ENCODE data around the gene LAMA2.

Gene LAMA2

DNA sequence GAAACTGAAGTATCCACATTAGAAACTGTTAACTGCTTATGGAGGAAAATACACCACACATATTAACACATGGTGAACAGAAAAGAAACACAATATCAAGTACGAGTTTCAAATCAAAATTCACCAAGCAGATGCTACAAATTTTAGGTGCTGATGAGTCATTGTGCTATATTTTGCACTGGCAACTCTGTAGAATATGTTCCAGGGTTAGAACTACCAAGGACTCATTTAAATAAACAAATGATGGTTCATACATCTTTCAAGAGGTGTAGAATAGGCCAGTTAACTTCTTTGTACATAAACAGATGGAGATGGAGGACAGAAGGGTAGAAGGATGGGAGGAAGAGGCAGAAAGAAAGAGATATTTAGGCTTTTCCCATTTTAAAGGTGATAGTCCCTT is 642.1 kb downstream of the LAMA2 start:
- H2AFZ ChIP-seq (ENCODE audit: low read depth, low read length) = no peak overlapping the region
- no peaks in the 10 kb centered on the region for H3K36me3 ChIP-seq (replicated peaks; ENCODE audit: low read depth, low read length)
- H3K79me2 ChIP-seq (ENCODE audit: low read length) = no peaks in the 10 kb centered on the region
- H3K4me1 ChIP-seq (ENCODE audit: low read length) = no peaks in the 10 kb centered on the region
- no peaks in the 10 kb centered on the region for H3K27me3 ChIP-seq (ENCODE audit: low read depth, low read length)
- H4K20me1 ChIP-seq (ENCODE audit: insufficient read depth, low read length) = no peaks in the 10 kb centered on the region
- H3K9ac ChIP-seq (ENCODE audit: low read length) = no peak overlapping the region
- no peak overlapping the region for H3K4me2 ChIP-seq (ENCODE audit: low read length)
- TF ChIP-seq, protein P1, sequence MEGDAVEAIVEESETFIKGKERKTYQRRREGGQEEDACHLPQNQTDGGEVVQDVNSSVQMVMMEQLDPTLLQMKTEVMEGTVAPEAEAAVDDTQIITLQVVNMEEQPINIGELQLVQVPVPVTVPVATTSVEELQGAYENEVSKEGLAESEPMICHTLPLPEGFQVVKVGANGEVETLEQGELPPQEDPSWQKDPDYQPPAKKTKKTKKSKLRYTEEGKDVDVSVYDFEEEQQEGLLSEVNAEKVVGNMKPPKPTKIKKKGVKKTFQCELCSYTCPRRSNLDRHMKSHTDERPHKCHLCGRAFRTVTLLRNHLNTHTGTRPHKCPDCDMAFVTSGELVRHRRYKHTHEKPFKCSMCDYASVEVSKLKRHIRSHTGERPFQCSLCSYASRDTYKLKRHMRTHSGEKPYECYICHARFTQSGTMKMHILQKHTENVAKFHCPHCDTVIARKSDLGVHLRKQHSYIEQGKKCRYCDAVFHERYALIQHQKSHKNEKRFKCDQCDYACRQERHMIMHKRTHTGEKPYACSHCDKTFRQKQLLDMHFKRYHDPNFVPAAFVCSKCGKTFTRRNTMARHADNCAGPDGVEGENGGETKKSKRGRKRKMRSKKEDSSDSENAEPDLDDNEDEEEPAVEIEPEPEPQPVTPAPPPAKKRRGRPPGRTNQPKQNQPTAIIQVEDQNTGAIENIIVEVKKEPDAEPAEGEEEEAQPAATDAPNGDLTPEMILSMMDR (IDR thresholded peaks at IDR 0.05; ENCODE audit: low read depth, low read length) = no peak
- TF ChIP-seq EZH2phosphoT487 (IDR thresholded peaks at IDR 0.05; ENCODE audit: low read depth) = no peak
- H3K9me3 ChIP-seq (ENCODE audit: insufficient read depth, low read length) = no peaks in the 10 kb centered on the region
- no peak overlapping the region for H3K4me3 ChIP-seq (ENCODE audit: low read length)
- H3K27ac ChIP-seq (ENCODE audit: low read length) = no peak overlapping the region

DNA sequence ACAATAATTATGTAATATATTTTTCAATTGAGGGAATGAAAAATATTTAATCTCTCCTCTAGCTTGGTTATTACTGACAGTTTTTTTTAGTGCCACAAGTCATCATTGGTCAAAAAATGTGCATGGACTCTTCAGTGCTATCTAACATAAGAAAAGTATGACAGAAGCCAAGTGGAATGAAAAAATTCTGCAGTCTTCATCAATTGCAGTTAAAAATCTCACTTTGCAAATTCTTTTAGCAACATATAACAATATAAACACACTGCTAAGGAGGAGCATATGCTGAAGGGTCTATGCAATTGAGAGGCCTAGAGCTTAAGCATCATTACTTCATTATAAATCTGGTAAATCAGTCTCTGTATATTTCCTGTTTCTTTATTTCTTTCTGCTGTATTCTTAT is 652.0 kb downstream of the LAMA2 start:
- H3K4me1 ChIP-seq (ENCODE audit: low read length) = no peaks in the 10 kb centered on the region
- no peak overlapping the region for H3K4me3 ChIP-seq (ENCODE audit: low read length)
- H3K36me3 ChIP-seq (replicated peaks; ENCODE audit: low read depth, low read length) = no peaks in the 10 kb centered on the region
- TF ChIP-seq EZH2phosphoT487 (IDR thresholded peaks at IDR 0.05; ENCODE audit: low read depth) = no peak
- TF ChIP-seq, protein P1 (IDR thresholded peaks at IDR 0.05; ENCODE audit: low read depth, low read length) = no peak
- H3K27ac ChIP-seq (ENCODE audit: low read length) = no peak overlapping the region
- no peaks in the 10 kb centered on the region for H4K20me1 ChIP-seq (ENCODE audit: insufficient read depth, low read length)
- H3K9me3 ChIP-seq (ENCODE audit: insufficient read depth, low read length) = no peaks in the 10 kb centered on the region
- no peaks in the 10 kb centered on the region for H3K27me3 ChIP-seq (ENCODE audit: low read depth, low read length)
- H3K9ac ChIP-seq (ENCODE audit: low read length) = no peak overlapping the region
- no peak overlapping the region for H2AFZ ChIP-seq (ENCODE audit: low read depth, low read length)
- no peak overlapping the region for H3K4me2 ChIP-seq (ENCODE audit: low read length)
- H3K79me2 ChIP-seq (ENCODE audit: low read length) = no peaks in the 10 kb centered on the region

DNA sequence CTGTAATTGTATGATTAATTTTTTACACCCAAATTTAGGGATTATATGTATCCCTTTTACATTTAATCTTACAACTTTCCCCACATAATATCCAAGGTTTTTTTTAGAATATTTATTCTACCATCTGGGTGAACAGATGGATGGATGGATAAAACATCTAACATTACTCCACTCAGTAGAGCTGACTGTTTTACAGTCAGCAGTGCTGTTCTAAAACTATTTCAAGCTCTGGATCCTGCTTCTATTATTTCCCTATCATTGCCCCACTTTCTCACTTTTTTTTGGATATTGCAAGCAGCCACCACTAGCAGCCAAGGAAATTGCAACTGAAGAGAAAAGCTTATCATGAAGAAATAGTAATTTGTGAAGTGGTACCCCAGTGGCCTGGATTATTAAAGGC is 653.3 kb downstream of the LAMA2 start:
- H3K36me3 ChIP-seq (replicated peaks; ENCODE audit: low read depth, low read length) = no peaks in the 10 kb centered on the region

DNA sequence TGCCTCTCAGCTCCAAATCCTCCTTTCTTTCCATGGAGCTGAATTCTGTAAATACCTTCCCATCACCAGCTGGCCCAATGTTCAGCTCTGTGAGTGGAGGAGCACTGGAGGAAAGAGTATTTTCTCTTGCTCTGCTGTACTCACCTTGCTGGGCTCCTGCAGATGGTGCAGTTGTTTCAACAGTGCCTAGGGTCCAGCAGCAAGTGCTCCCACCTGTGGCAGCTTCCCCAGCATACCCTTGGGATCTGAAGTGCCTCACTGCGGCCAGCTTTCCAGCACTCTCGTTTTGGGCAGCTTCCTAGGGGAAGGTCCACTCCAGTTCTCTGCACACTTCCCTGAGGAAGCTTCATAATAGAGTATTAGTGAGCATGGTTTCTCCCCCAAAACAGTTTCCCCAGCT is 656.1 kb downstream of the LAMA2 start:
- H3K36me3 ChIP-seq (replicated peaks; ENCODE audit: low read depth, low read length) = no peaks in the 10 kb centered on the region
- no peaks in the 10 kb centered on the region for H3K9me3 ChIP-seq (ENCODE audit: insufficient read depth, low read length)
- no peaks in the 10 kb centered on the region for H4K20me1 ChIP-seq (ENCODE audit: insufficient read depth, low read length)
- H3K4me3 ChIP-seq (ENCODE audit: low read length) = no peak overlapping the region
- no peak overlapping the region for H3K9ac ChIP-seq (ENCODE audit: low read length)
- no peak overlapping the region for H3K4me2 ChIP-seq (ENCODE audit: low read length)
- no peak overlapping the region for H2AFZ ChIP-seq (ENCODE audit: low read depth, low read length)
- TF ChIP-seq, protein P1 (IDR thresholded peaks at IDR 0.05; ENCODE audit: low read depth, low read length) = no peak
- no peak for TF ChIP-seq EZH2phosphoT487 (IDR thresholded peaks at IDR 0.05; ENCODE audit: low read depth)
- no peaks in the 10 kb centered on the region for H3K27me3 ChIP-seq (ENCODE audit: low read depth, low read length)
- H3K27ac ChIP-seq (ENCODE audit: low read length) = no peak overlapping the region
- no peaks in the 10 kb centered on the region for H3K79me2 ChIP-seq (ENCODE audit: low read length)
- H3K4me1 ChIP-seq (ENCODE audit: low read length) = no peaks in the 10 kb centered on the region

More for the DNA sequence above, 653.3 kb downstream of the LAMA2 start:
- Histone ChIP-seq H3K27ac (ENCODE audit: low read length) (no peak overlapping the region), H4K20me1 (ENCODE audit: insufficient read depth, low read length) (no peaks in the 10 kb centered on the region), H2AFZ (ENCODE audit: low read depth, low read length) (no peak overlapping the region), H3K9me3 (ENCODE audit: insufficient read depth, low read length) (no peaks in the 10 kb centered on the region), H3K4me3 (ENCODE audit: low read length) (no peak overlapping the region), H3K27me3 (ENCODE audit: low read depth, low read length) (no peaks in the 10 kb centered on the region), H3K9ac (ENCODE audit: low read length) (no peak overlapping the region), H3K79me2 (ENCODE audit: low read length) (no peaks in the 10 kb centered on the region), H3K4me1 (ENCODE audit: low read length) (no peaks in the 10 kb centered on the region), H3K4me2 (ENCODE audit: low read length) (no peak overlapping the region)
- TF ChIP-seq, protein P1 (IDR thresholded peaks at IDR 0.05; ENCODE audit: low read depth, low read length) = no peak
- no peak for TF ChIP-seq EZH2phosphoT487 (IDR thresholded peaks at IDR 0.05; ENCODE audit: low read depth)
